B cell (primary cell): ENCODE data around the gene KATNAL1.

Experiments
- CTCF ChIP-seq: fragments of 200-600 bp; IDR thresholded peaks from one replicate; pipeline ENCODE4 v1.8.0; 2022; ENCODE audit warnings: antibody characterized with exemption, mild to moderate bottlenecking
- EZH2 ChIP-seq: IDR thresholded peaks from 2 replicates; pipeline ENCODE4 v1.6.1; 2012; ENCODE audit warnings: borderline replicate concordance, low read depth, mild to moderate bottlenecking, moderate library complexity, low read length; ENCODE audit not compliant: insufficient read depth, poor library complexity, severe bottlenecking

GRCh38 chr13:30332456-30333143 lies 25.2 kb upstream of the KATNAL1 start:
- TF ChIP-seq CTCF, result no peak
- TF ChIP-seq EZH2, result no peak
